Stimulated activated CD8-positive, alpha-beta memory T cell treated with anti-CD3 and anti-CD28 coated beads, Interleukin-12 subunit alpha, Interleukin-12 subunit beta, amount 100 ng/mL, for 1 hour (primary cell): ENCODE data around the gene SLC7A10.
A peak's percentile ranks its signal among the peaks of the same experiment; 100 is the strongest.
"Not testable (repeated sequence)": the region's sequence is repeated elsewhere in the genome, so short reads cannot be mapped to it uniquely, and the experiment has no call there.

Source experiments
- DNase-seq: peaks from one replicate; pipeline ENCODE4 v3.0.0-alpha.2; 2020; ENCODE audit warnings: low read depth

The SLC7A10 gene

GRCh38 chr19:33236696-33237390, 11.2 kb upstream of the SLC7A10 start:
- no peak for DNase-seq

- no peak for DNase-seq
Observed at GRCh38 chr19:33235996-33236350, 10.3 kb upstream of the SLC7A10 start.

- peak; percentile 63 for DNase-seq
Observed at GRCh38 chr19:33235269-33235995, 9.8 kb upstream of the SLC7A10 start.

GRCh38 chr19:33234736-33235135, 9.1 kb upstream of the SLC7A10 start:
- no peak for DNase-seq

- DNase-seq = no peak
Observed at GRCh38 chr19:33234092-33234491, 8.4 kb upstream of the SLC7A10 start.

GRCh38 chr19:33233056-33233873, 7.6 kb upstream of the SLC7A10 start:
- no peak for DNase-seq

GRCh38 chr19:33232656-33233055, 7.0 kb upstream of the SLC7A10 start:
- DNase-seq = no peak

- DNase-seq = no peak
Observed at GRCh38 chr19:33231511-33231910, 5.9 kb upstream of the SLC7A10 start.

GRCh38 chr19:33229962-33230361, 4.3 kb upstream of the SLC7A10 start:
- DNase-seq = no peak

- no peak for DNase-seq
Observed at GRCh38 chr19:33227870-33228599, 2.4 kb upstream of the SLC7A10 start.

- DNase-seq = no peak
Observed at GRCh38 chr19:33227242-33227650, 1.6 kb upstream of the SLC7A10 start.

GRCh38 chr19:33226550-33227241, 1.0 kb upstream of the SLC7A10 start:
- DNase-seq = no peak

GRCh38 chr19:33224694-33225457, 774 bp downstream of the SLC7A10 start:
- no peak for DNase-seq

- DNase-seq = not testable (repeated sequence)
Observed at GRCh38 chr19:33222255-33222654, 3.4 kb downstream of the SLC7A10 start.

- DNase-seq = no peak
Observed at GRCh38 chr19:33221638-33222037, 4.0 kb downstream of the SLC7A10 start.

GRCh38 chr19:33220735-33221134, 4.9 kb downstream of the SLC7A10 start:
- DNase-seq = no peak

GRCh38 chr19:33220115-33220514, 5.5 kb downstream of the SLC7A10 start:
- no peak for DNase-seq

- no peak for DNase-seq
Observed at GRCh38 chr19:33219261-33219815, 6.3 kb downstream of the SLC7A10 start.

GRCh38 chr19:33217881-33218280, 7.8 kb downstream of the SLC7A10 start:
- no peak for DNase-seq

- DNase-seq = no peak
Observed at GRCh38 chr19:33216198-33216830, 9.3 kb downstream of the SLC7A10 start.
